SH-SY5Y (cell line): ENCODE data around the gene SOCS4.

Experiments
- GATA2 ChIP-seq: IDR thresholded peaks from 2 replicates; pipeline ENCODE4 v1.6.1; 2011; ENCODE audit warnings: mild to moderate bottlenecking, low read depth, low read length
- GATA3 ChIP-seq: IDR thresholded peaks from 2 replicates; pipeline ENCODE4 v1.6.1; 2011; ENCODE audit warnings: low read depth, mild to moderate bottlenecking, low read length, moderate library complexity

- TF ChIP-seq GATA2 = no peak
- TF ChIP-seq GATA3 = no peak
Observed at GRCh38 chr14:55097881-55098560, 71.0 kb downstream of the SOCS4 start.
